T-helper 1 cell treated with Interleukin-12 subunit alpha and Interleukin-12 subunit beta and Interleukin-4 antibody, amounts not matched to agents 30 ng/mL and 1 ng/mL, for 36 hours (primary cell): Measurements from ENCODE around the gene LOXL3. TPM values are rescaled to one million over a fixed set of nuclear protein-coding genes. Genes with fewer than 3 reads are reported as not detected.

Source experiments
- intact Hi-C: fragments of 100-400 bp; cut with micrococcal nuclease; formaldehyde crosslinking; loops from one replicate; pipeline ENCODE4 v1.15.1; 2024
- total RNA-seq: library from RNA; stranded (reverse); gene quantifications from 2 replicates; pipeline ENCODE4 v1.2.3, GENCODE V29; 2022

Gene LOXL3
- total RNA-seq, 1 donor from 2014 or later, result 0.78 TPM

- intact Hi-C loops, result loop anchor here (5.0 kb wide), 1 partner anchor 356 kb away; the partner anchor contains the start of gene MTHFD2
Measured at GRCh38 chr2:74552914-74553811, 579 bp downstream of the LOXL3 start.

GRCh38 chr2:74551942-74552913, 1.5 kb downstream of the LOXL3 start:
- intact Hi-C loops, result loop anchor here (5.0 kb wide), 1 partner anchor 355 kb away; the partner anchor contains the start of gene MTHFD2

GRCh38 chr2:74551530-74551929, 2.2 kb downstream of the LOXL3 start:
- intact Hi-C loops, result loop anchor here (5.0 kb wide), 1 partner anchor 354 kb away; the partner anchor contains the start of gene MTHFD2

GRCh38 chr2:74550231-74550630, 3.5 kb downstream of the LOXL3 start:
- intact Hi-C loops, result loop anchor here (5.0 kb wide), 1 partner anchor 353 kb away; the partner anchor contains the start of gene MTHFD2

GRCh38 chr2:74548900-74549826, 4.6 kb downstream of the LOXL3 start:
- intact Hi-C loops, result no loop called here

GRCh38 chr2:74548285-74548899, 5.3 kb downstream of the LOXL3 start:
- intact Hi-C loops, result no loop called here

GRCh38 chr2:74546004-74546403, 7.7 kb downstream of the LOXL3 start:
- intact Hi-C loops, result no loop called here

GRCh38 chr2:74544634-74545033, 9.1 kb downstream of the LOXL3 start:
- intact Hi-C loops, result loop anchor here (1.0 kb wide), 2 partner anchors 43 to 61 kb away; partner anchors contain the start of gene TTC31

- intact Hi-C loops, result no loop called here
Measured at GRCh38 chr2:74542978-74543377, 10.8 kb downstream of the LOXL3 start.

GRCh38 chr2:74540291-74540690, 13.5 kb downstream of the LOXL3 start:
- intact Hi-C loops, result no loop called here

GRCh38 chr2:74538881-74539339, 14.8 kb downstream of the LOXL3 start:
- intact Hi-C loops, result no loop called here

GRCh38 chr2:74537140-74537539, 16.6 kb downstream of the LOXL3 start:
- intact Hi-C loops, result no loop called here

GRCh38 chr2:74536166-74536950, 17.4 kb downstream of the LOXL3 start:
- intact Hi-C loops, result no loop called here

- intact Hi-C loops, result no loop called here
Measured at GRCh38 chr2:74535440-74535965, 18.2 kb downstream of the LOXL3 start.

- intact Hi-C loops, result no loop called here
Measured at GRCh38 chr2:74534411-74534810, 19.3 kb downstream of the LOXL3 start.

- intact Hi-C loops, result no loop called here
Measured at GRCh38 chr2:74533464-74533863, 20.3 kb downstream of the LOXL3 start.

GRCh38 chr2:74532222-74532621, 21.5 kb downstream of the LOXL3 start:
- intact Hi-C loops, result loop anchor here (1.0 kb wide), 6 partner anchors 18 to 282 kb away; partner anchors contain the start of genes TLX2 and TTC31

- intact Hi-C loops, result loop anchor here (1.0 kb wide), 6 partner anchors 17 to 281 kb away; partner anchors contain the start of genes TLX2 and TTC31
Measured at GRCh38 chr2:74531666-74532065, 22.1 kb downstream of the LOXL3 start.
